Measurements from ENCODE around the gene PPP6R2.
"Not testable (repeated sequence)": the region's sequence is repeated elsewhere in the genome, so short reads cannot be mapped to it uniquely, and the experiment has no call there.

The PPP6R2 gene

GRCh38 chr22:50317674-50318073 lies 25.5 kb upstream of the PPP6R2 start:
- no peak for TF ChIP-seq ZNF274 (IDR thresholded peaks at IDR 0.05; ENCODE audit: low read depth, low read length)

GRCh38 chr22:50318356-50318697 lies 24.8 kb upstream of the PPP6R2 start:
- TF ChIP-seq ZNF274 (IDR thresholded peaks at IDR 0.05; ENCODE audit: low read depth, low read length) = no peak
- no peak overlapping the region for H3K4me3 ChIP-seq (ENCODE audit: low read length)

More at GRCh38 chr22:50317674-50318073, 25.5 kb upstream of the PPP6R2 start:
- no peak overlapping the region for H3K4me3 ChIP-seq (ENCODE audit: low read length)

- H3K4me3 ChIP-seq (ENCODE audit: low read length) = no peak overlapping the region
- no peak for TF ChIP-seq ZNF274 (IDR thresholded peaks at IDR 0.05; ENCODE audit: low read depth, low read length)
These were observed 24.3 kb upstream of the PPP6R2 start for GRCh38 chr22:50318698-50319411.

- no peak for TF ChIP-seq ZNF274 (IDR thresholded peaks at IDR 0.05; ENCODE audit: low read depth, low read length)
- no peak overlapping the region for H3K4me3 ChIP-seq (ENCODE audit: low read length)
These were observed 23.6 kb upstream of the PPP6R2 start for GRCh38 chr22:50319503-50319951.

GRCh38 chr22:50320116-50320515 lies 23.0 kb upstream of the PPP6R2 start:
- no peak overlapping the region for H3K4me3 ChIP-seq (ENCODE audit: low read length)
- TF ChIP-seq ZNF274 (IDR thresholded peaks at IDR 0.05; ENCODE audit: low read depth, low read length) = no peak

- TF ChIP-seq ZNF274 (IDR thresholded peaks at IDR 0.05; ENCODE audit: low read depth, low read length) = no peak
- H3K4me3 ChIP-seq (ENCODE audit: low read length) = no peak overlapping the region
These were observed 22.3 kb upstream of the PPP6R2 start for GRCh38 chr22:50320671-50321325.

- H3K4me3 ChIP-seq (ENCODE audit: low read length) = not testable (repeated sequence)
These were observed 20.6 kb upstream of the PPP6R2 start for GRCh38 chr22:50322382-50323104.

- no peak overlapping the region for H3K4me3 ChIP-seq (ENCODE audit: low read length)
- TF ChIP-seq ZNF274 (IDR thresholded peaks at IDR 0.05; ENCODE audit: low read depth, low read length) = no peak
These were observed 19.2 kb upstream of the PPP6R2 start for GRCh38 chr22:50323900-50324299.

GRCh38 chr22:50325444-50326224 lies 17.5 kb upstream of the PPP6R2 start:
- no peak overlapping the region for H3K4me3 ChIP-seq (ENCODE audit: low read length)
- TF ChIP-seq ZNF274 (IDR thresholded peaks at IDR 0.05; ENCODE audit: low read depth, low read length) = no peak

GRCh38 chr22:50326225-50326955 lies 16.7 kb upstream of the PPP6R2 start:
- H3K4me3 ChIP-seq (ENCODE audit: low read length) = peak overlapping the region; percentile 58; the same call in 1 of the 2 replicates
- TF ChIP-seq ZNF274 (IDR thresholded peaks at IDR 0.05; ENCODE audit: low read depth, low read length) = no peak

- no peak for TF ChIP-seq ZNF274 (IDR thresholded peaks at IDR 0.05; ENCODE audit: low read depth, low read length)
These were observed 16.0 kb upstream of the PPP6R2 start, which contains the start of gene DENND6B for GRCh38 chr22:50326956-50327710. DENND6B (minus strand) TSS chr22:50327012; CDS start chr22:50326988, 24 bp downstream.

GRCh38 chr22:50327711-50328019 lies 15.5 kb upstream of the PPP6R2 start:
- peak overlapping the region; percentile 68; the same call in 1 of the 2 replicates for H3K4me3 ChIP-seq (ENCODE audit: low read length)
- no peak for TF ChIP-seq ZNF274 (IDR thresholded peaks at IDR 0.05; ENCODE audit: low read depth, low read length)

More at GRCh38 chr22:50326956-50327710, 16.0 kb upstream of the PPP6R2 start, which contains the start of gene DENND6B:
- H3K4me3 ChIP-seq (ENCODE audit: low read length) = peak within 1 kb of the TSS; percentile 68

GRCh38 chr22:50329236-50329635 lies 13.9 kb upstream of the PPP6R2 start:
- H3K4me3 ChIP-seq (ENCODE audit: low read length) = no peak overlapping the region
- TF ChIP-seq ZNF274 (IDR thresholded peaks at IDR 0.05; ENCODE audit: low read depth, low read length) = no peak

- not testable (repeated sequence) for H3K4me3 ChIP-seq (ENCODE audit: low read length)
These were observed 8.7 kb upstream of the PPP6R2 start for GRCh38 chr22:50334433-50334832.
